Skeletal muscle tissue (tissue), 4 donors: ENCODE results near the gene KRT14. TPM values are rescaled to one million over a fixed set of nuclear protein-coding genes. Genes with fewer than 3 reads are reported as not detected.
"Not testable (repeated sequence)": the region's sequence is repeated elsewhere in the genome, so short reads cannot be mapped to it uniquely, and the experiment has no call there.

Experiments used
- H3K27ac ChIP-seq: one replicate; pipeline ENCODE4 v1.7.0; 2013; ENCODE audit warnings: mild to moderate bottlenecking, low read depth, low read length, inconsistent platforms
- H3K27me3 ChIP-seq, 3 donors: one replicate each; pipeline ENCODE4 v1.7.0; 2013; ENCODE audit warnings: low read length in 3 of 3; ENCODE audit not compliant: control insufficient read depth in 3 of 3, insufficient read depth in 3 of 3
- H3K36me3 ChIP-seq, 3 donors: one replicate each; pipeline ENCODE4 v1.7.0; 2013; ENCODE audit warnings: low read length in 3 of 3; ENCODE audit not compliant: control insufficient read depth in 3 of 3, insufficient read depth in 3 of 3
- H3K4me1 ChIP-seq, 3 donors: one replicate each; pipeline ENCODE4 v1.7.0; 2013; ENCODE audit warnings: low read length in 3 of 3, mild to moderate bottlenecking in 3 of 3; ENCODE audit not compliant: control insufficient read depth in 3 of 3, insufficient read depth in 3 of 3
- H3K4me3 ChIP-seq, 3 donors: one replicate each; pipeline ENCODE4 v1.7.0; 2013; ENCODE audit warnings: low read length in 3 of 3
- H3K9ac ChIP-seq, 3 donors: one replicate each; pipeline ENCODE4 v1.7.0; 2013; ENCODE audit warnings: low read length in 3 of 3, mild to moderate bottlenecking in 3 of 3, moderate library complexity in 2 of 3, low read depth in 1 of 3
- H3K9me3 ChIP-seq, 3 donors: one replicate each; pipeline ENCODE4 v1.7.0; 2013; ENCODE audit warnings: low read length in 3 of 3; ENCODE audit not compliant: control insufficient read depth in 3 of 3
- total RNA-seq: library from RNA; depleted of rRNA; stranded (reverse); fragments of >200 nt; gene quantifications from one replicate; pipeline ENCODE4 v1.2.3, GENCODE V29; 2014
- donor health status: Osteomylitis.

Gene KRT14
- total RNA-seq, 1 donor from 2014 or later: 1.0 TPM

GRCh38 chr17:41578971-41579370, 7.7 kb downstream of the KRT14 start:
- Histone ChIP-seq H3K9ac (no peak overlapping the region), H3K27me3 (peaks cover 23 to 52% (median 37%) of the 10 kb centered on the region in 3 donors), H3K36me3 (no peaks in the 10 kb centered on the region), H3K4me3 (no peak overlapping the region), H3K27ac (no peak overlapping the region), H3K9me3 (no peaks in the 10 kb centered on the region), H3K4me1 (no peaks in the 10 kb centered on the region)

GRCh38 chr17:41578538-41578937, 8.2 kb downstream of the KRT14 start:
- no peak overlapping the region for H3K4me3 ChIP-seq
- H3K9ac ChIP-seq: no peak overlapping the region
- H3K9me3 ChIP-seq: no peaks in the 10 kb centered on the region
- no peaks in the 10 kb centered on the region for H3K4me1 ChIP-seq
- peaks cover 23 to 54% (median 37%) of the 10 kb centered on the region in 3 donors for H3K27me3 ChIP-seq
- H3K27ac ChIP-seq: no peak overlapping the region
- no peaks in the 10 kb centered on the region for H3K36me3 ChIP-seq

GRCh38 chr17:41576740-41577139, 10.0 kb downstream of the KRT14 start:
- H3K4me1 ChIP-seq, H3K36me3 ChIP-seq, H3K9me3 ChIP-seq, H3K9ac ChIP-seq, H3K4me3 ChIP-seq, H3K27ac ChIP-seq: not testable (repeated sequence)
- peaks cover 34 to 64% (median 39%) of the 10 kb centered on the region in 3 donors for H3K27me3 ChIP-seq

GRCh38 chr17:41575336-41575735, 11.4 kb downstream of the KRT14 start:
- Histone ChIP-seq H3K4me3 (no peak overlapping the region), H3K9me3 (no peaks in the 10 kb centered on the region), H3K27ac (no peak overlapping the region), H3K36me3 (no peaks in the 10 kb centered on the region), H3K9ac (no peak overlapping the region), H3K27me3 (peaks cover 33 to 58% (median 39%) of the 10 kb centered on the region in 3 donors), H3K4me1 (no peaks in the 10 kb centered on the region)

DNA sequence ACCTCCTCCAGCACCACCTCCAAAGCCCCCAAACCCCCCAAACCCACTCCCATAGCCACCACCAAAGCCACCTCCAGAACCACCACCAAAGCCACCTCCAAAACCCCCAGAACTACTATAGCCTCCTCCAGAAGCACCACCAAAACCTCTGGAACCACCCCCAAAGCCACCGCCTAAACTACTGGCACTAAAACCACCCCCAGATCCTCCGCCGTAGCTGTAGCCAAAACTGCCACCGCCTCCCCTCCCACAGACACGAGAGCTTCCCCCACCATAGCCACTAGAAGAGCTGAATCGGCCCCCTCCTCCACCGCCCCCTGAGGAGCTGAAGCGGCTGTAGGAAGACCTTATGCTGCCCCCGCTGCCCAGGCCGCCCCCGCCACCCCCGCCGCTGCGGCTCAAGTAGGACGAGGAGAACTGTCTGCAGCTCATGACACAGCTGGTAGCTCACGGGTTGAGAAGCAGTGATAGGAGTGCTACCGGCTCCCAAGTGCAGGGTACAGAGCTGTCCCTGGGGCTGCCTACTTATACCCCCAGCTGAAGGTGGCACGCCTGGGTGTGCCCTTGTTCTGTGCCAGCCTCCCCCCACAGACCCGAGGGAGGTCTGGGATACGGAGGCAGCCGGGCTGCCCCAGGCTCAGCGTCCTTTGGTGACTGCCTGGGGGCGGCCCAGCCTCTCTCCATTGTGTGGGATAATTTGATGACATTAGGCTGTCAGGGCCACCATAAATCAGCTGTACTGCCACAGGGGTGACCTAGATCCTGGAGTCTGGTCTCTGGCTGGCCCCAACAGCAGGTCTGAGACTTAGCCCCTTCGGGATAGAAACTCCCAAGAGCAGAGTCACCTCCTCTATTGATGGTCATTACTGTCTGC, 14.9 kb downstream of the KRT14 start, which contains the start of gene KRT9:
KRT9 (minus strand) TSS at position 499 of the 874 bp plus-strand sequence; CDS start at position 432, 67 bp downstream.
- Histone ChIP-seq H3K9ac (no peak within 1 kb of the TSS), H3K4me3 (no peak within 1 kb of the TSS), H3K36me3 (no peaks in the 10 kb centered on the region), H3K27ac (no peak within 1 kb of the TSS), H3K27me3 (peaks cover 19 to 28% (median 27%) of the 10 kb centered on the region in 3 donors), H3K9me3 (no peaks in the 10 kb centered on the region), H3K4me1 (no peaks in the 10 kb centered on the region)

- no peak overlapping the region for H3K9ac ChIP-seq
- no peaks in the 10 kb centered on the region for H3K9me3 ChIP-seq
- no peak overlapping the region for H3K4me3 ChIP-seq
- peaks cover 6 to 12% (median 8%) of the 10 kb centered on the region in 3 donors for H3K4me1 ChIP-seq
- no peak overlapping the region for H3K27ac ChIP-seq
- H3K27me3 ChIP-seq: peaks cover 4 to 6% (median 5%) of the 10 kb centered on the region in 3 donors
- H3K36me3 ChIP-seq: no peaks in the 10 kb centered on the region
These were observed 19.4 kb downstream of the KRT14 start for GRCh38 chr17:41567317-41567716.

DNA sequence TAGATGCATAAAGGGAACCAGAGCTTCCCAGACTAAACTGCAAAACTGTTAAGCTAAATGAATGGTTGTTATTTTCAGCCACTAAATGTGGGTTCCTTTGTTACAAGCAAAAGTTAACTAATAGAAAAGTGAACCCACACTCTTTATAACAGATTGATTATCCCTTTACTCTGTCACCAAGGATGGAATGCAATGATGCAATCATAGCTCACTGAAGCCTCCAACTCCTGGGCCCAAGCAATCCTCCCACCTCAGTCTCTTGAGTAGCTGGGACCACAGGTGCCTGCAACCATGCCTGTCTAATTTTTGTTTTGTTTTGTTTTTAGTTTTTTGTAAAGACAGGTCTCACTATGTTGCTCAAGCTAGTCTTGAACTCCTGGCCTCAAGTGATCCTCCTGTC, 21.4 kb downstream of the KRT14 start:
- H3K9me3 ChIP-seq: no peaks in the 10 kb centered on the region
- no peak overlapping the region for H3K4me3 ChIP-seq
- H3K36me3 ChIP-seq: no peaks in the 10 kb centered on the region
- H3K9ac ChIP-seq: no peak overlapping the region
- H3K27me3 ChIP-seq: peaks cover 0 to 3% (median 0%) of the 10 kb centered on the region in 3 donors
- H3K27ac ChIP-seq: no peak overlapping the region
- H3K4me1 ChIP-seq: peaks cover 6 to 12% (median 8%) of the 10 kb centered on the region in 3 donors

GRCh38 chr17:41563607-41564170, 23.0 kb downstream of the KRT14 start:
- peak overlapping the region; percentile 15 for H3K27ac ChIP-seq
- peak overlapping the region in 1 of 3 donors; percentile 33 for H3K4me3 ChIP-seq
- H3K9me3 ChIP-seq: no peaks in the 10 kb centered on the region
- no peak overlapping the region for H3K9ac ChIP-seq
- H3K36me3 ChIP-seq: no peaks in the 10 kb centered on the region
- H3K27me3 ChIP-seq: no peaks in the 10 kb centered on the region
- H3K4me1 ChIP-seq: peaks cover 6 to 12% (median 8%) of the 10 kb centered on the region in 3 donors

- no peak overlapping the region for H3K4me3 ChIP-seq
- peaks cover 0 to 6% (median 5%) of the 10 kb centered on the region in 3 donors for H3K27me3 ChIP-seq
- no peak overlapping the region for H3K9ac ChIP-seq
- H3K4me1 ChIP-seq: peaks cover 6 to 12% (median 8%) of the 10 kb centered on the region in 3 donors
- H3K9me3 ChIP-seq: no peaks in the 10 kb centered on the region
- H3K27ac ChIP-seq: no peak overlapping the region
- no peaks in the 10 kb centered on the region for H3K36me3 ChIP-seq
These were observed 25.1 kb downstream of the KRT14 start for GRCh38 chr17:41561554-41561953.

DNA sequence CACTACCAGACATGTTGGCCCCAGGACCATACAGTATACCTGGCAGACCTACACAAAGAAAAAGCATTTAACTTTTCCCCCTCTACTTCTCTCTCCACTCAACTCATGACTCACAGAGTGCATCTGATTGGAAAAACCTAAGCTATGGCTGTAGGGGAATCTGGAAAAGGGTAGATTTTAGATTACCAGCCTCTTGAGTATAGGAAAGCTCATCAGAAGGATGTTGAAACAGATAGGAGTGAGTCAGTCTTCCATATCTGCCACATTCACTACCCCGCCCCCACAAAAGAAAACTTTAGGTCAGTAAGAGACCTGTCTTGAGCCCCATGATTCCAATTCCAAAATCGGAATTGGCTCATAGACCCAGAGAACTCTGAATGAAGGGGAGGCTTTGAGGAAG, 27.1 kb downstream of the KRT14 start:
- Histone ChIP-seq H3K9ac (no peak overlapping the region), H3K4me1 (peaks cover 6 to 12% (median 8%) of the 10 kb centered on the region in 3 donors), H3K36me3 (no peaks in the 10 kb centered on the region), H3K4me3 (no peak overlapping the region), H3K27ac (no peak overlapping the region), H3K27me3 (peaks cover 0 to 12% (median 6%) of the 10 kb centered on the region in 3 donors), H3K9me3 (no peaks in the 10 kb centered on the region)
